NCI-H82 (cell line): Measurements from ENCODE around the gene AFF1.
A peak's percentile ranks its signal among the peaks of the same experiment; 100 is the strongest.

Experiments used
- DNase-seq: peaks from one replicate; lab custom pipeline; 2025; lab: John Stamatoyannopoulos, UW

AFF1 gene

DNA sequence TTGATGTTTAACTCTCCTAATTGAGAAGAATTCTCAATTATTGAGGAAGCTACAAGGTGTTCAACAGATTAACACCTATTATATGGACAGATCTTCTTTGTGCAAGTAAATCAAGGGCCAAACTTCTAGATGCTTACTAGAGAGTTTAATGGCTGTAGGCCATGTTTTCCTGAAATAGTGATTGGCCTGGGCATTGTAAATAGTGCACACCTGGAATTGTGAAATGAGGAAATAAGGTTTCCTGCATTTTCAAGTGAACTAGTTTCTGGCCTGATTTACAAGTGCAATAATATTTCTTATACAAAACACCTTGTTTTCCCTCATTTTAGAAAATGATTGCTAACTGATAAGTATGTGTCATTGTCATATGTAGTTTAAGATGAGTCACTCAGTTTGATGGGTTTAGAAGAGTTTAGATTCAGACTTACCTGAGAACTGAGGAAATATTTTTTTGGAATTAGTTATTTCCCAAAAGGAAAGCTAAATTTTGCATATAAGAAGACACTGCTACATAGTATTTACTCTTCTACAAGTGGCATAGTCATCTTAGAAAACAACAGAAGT, 21.2 kb downstream of the AFF1 start:
- no peak for DNase-seq

- DNase-seq: no peak
Observed at GRCh38 chr4:86957215-86957614, 22.4 kb downstream of the AFF1 start.

DNA sequence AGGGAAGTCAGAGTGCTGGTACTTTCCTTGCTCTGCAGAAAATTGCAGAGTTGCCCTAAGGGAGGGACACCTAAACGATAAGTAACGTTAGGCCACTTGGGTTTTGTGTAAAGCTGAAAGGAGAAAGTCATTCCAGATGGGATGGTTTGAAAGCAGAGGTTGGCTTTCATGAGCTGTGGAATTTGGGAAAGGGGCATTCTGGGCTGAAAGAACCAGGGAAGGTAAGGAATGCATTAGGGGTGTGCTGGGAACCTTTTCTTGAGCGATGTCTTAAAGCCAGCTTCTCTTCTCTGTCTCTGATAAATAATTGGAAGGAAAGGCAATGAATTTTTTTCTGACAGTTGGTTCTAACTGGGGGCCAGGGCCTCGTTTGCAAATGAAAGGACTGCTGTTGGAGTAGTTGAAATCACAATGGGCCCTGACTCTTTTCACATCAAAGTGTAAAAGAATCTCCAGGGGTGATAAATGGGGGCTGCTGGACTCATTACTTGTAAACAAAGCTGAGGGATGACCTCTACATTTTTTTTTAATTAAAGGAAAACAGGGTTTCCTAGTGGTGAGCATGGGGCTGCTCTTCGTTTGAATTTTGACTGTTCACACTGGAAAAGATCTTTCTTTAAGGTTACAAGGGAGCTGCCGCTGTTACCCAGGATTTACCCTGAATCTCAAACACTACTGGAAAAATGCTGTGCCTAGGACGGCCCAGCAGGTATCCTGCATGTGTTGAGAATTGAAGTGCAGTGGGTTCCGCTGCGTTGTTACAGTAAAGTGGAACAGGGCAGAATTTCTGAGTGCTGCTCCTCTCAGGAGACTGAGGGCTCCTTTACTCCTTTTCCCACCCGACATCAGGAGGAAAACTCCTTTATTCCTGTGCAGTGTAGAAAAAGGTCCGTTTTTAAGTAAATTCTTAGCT, 25.0 kb downstream of the AFF1 start:
- DNase-seq: no peak

GRCh38 chr4:86960557-86960961, 25.7 kb downstream of the AFF1 start:
- DNase-seq: peak; percentile 2

- DNase-seq: no peak
Observed at GRCh38 chr4:86961116-86961515, 26.3 kb downstream of the AFF1 start.

DNA sequence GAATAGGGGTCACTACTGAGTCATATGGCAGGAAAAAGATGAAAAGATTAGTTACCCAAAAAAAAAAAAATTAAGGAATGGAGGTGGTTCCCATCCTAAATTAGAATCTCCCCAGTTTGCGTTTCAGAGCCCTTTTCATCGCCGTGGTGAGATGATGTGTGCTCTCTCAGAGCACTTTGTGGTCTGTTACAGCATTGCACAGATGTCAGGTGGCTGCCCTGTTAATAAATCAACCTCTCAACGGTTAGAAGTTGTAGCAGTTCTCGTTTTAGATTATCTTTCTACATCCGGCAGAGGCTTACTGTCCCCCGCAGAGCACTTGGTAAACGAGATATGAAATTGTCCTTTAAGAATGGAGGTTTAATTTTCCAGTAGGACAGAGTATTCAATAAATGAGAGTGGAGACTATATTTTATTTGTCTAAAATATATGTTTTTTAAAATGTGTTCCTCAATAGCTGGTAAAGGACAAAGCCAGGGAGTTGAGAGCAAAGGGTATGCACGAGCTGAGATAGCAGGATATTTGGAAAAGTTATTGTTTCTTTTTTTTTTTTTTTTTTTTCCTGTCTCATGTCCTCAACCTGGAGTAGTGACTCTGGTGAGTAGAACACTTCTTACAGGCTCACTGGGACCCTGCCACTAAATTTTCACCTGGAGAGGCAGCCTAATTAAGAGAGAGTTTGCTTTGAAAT, 26.9 kb downstream of the AFF1 start:
- peak; percentile 76 for DNase-seq

DNA sequence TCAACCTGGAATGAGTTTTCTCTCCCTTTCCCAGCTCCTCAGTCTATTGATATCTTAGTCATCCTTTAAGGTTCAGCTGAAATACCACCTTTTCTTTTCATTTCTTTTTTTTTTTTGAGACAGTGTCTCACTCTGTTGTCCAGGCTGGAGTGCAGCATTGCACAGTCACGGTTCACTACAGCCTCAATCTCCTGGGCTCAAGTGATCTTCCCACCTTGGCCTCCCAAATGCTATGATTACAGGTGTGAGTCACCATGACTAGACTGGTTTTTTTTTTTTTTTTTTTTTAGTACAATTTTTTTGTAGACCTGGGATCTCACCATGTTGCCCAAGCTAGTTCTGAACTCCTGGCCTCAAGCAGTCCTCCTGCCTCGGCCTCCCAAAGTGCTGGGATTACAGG, 28.9 kb downstream of the AFF1 start:
- no peak for DNase-seq

DNA sequence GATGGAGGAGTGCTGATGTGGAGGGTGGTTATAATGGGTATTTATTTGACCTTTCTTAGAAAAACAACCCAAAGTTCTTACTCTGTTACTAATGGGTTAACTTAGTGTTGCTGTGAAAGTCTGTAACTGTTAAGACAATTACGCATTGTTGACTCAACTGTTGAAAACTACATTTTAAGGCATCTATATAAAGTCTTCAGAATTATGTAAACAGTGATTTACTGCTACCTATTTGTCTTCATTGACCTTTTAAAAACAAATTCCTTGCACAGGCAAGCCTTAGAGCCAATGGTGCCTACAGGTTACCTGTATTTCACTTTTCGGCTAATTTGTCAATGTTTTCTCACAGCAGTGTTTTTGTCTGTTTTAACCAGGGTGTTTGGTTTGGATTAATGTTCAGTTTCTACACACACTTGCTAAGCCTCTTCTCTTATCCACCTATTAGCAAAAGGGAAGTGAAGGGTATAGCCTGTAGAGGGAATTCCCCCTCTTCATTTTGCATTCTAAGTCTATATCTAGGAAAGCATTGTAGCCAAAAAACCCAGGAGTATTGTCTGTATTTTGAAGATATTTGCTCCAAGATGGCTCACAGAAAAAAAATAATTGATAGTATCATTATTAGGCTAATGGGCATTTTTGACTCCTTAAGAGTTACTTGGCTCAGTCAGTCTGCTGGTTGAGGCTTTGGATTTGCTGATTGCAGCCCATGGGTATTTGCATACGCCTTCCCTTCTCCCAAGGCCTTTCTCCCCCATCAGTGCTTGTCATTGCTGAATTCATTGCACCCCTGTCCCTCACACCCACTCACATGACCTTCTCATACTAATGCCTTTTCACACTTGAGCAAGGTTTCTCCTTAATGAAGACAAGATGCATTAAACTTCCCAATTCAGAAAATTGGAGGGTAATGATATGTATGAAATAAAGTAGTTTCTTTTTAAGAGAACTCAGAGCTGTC, 30.5 kb downstream of the AFF1 start:
- no peak for DNase-seq

DNA sequence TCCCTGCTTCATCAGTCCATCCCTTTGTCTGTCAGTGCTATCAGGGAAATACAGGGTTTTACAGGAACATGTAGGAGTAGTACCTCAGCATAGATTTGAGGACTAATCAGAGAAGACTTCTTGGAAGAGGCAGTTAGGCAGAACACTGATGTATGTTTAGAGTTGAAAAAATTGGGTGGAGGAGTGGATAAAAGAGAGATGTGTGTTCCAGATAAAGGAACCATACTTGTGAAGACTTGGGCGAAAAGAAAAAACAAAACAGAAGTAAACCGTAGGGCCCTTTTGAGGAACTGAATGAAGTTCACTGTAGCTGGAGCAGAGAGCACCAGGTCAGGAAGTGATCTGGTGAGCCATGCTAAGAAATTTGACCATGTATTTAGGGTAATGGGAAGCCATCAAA, 32.3 kb downstream of the AFF1 start:
- DNase-seq: no peak

DNA sequence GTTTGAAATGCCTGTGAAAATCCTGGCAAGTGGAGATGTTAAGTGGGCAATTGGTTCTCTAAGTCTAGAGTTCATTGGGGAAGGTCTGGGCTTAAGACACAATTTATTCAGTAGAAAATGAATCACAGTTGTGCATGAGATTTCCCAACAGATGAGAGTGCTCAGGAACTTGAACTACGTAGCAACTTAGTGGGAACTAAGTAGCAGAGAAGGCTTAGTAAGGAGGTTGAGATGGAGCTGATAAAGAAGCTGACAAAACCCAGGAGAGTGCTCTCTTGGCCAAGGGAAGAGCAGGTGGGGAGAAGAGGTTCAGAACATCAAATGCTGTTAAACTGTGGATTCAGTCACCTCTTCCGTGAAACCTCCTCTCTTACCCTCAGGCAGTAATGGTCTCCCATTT, 33.0 kb downstream of the AFF1 start:
- DNase-seq: no peak

DNA sequence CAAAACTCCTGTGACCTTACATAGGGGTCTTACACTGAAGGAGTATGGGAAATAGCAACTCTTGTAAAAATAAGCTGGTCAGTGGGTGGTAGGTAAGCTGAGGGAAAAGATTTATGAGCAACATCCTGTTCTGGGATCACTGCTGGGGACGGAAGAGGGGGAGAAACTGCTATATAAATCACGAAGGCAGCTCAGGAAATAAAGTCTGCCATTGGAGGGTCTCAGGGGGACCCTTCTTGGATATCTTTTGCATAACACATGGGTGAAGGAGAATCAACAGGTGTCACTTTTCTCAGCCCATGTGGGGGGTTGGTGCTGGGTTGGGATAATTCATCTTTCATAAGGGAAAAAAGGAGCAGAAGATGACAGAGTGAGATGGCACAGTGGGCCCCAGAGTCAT, 33.7 kb downstream of the AFF1 start:
- DNase-seq: no peak

DNA sequence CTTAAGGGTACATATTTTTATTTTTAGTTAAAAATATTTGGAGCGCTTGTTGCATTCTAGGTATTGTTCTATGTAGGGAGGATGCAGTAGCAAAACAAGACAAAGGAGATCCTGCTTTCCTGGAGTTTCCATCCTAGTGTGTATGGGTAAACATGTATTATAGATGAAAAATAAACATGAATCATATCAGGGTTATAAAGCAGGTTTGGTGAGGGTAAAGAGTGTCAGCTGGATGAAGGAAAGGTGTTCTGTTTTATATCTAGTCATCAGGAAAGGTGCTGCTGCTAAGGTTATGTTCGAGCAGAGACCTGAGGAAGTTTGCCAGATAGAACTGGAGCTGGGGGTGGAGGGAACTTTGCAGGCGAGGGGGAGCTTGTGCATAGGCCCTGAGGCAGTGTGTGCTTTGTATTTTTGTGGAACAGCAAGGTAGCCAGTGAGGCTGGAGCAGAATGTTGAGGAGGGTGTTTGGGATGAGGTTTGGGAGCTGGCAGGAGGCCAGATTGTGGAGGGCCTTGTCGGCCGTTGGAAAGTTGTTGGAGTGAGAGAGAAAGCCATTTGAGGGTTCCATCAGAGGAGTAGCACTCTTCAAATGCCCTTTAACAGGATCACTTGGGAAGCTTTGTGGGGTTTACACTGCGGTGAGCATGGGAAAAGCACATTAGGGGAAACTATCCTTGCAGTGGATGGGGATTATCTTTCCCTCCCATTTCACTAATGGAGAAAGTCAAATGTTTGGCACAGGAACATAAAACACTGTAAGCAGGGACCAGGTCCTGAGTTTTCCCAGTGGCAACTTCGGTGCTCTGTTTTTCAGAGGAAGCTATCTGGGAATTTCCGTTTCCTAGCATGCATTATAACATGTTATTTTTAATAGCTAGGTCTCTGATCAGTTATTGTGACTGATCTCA, 35.9 kb downstream of the AFF1 start:
- peak; percentile 96 for DNase-seq

- no peak for DNase-seq
Observed at GRCh38 chr4:86971355-86971683, 36.5 kb downstream of the AFF1 start.

- DNase-seq: peak; percentile 53
Observed at GRCh38 chr4:86972997-86973396, 38.2 kb downstream of the AFF1 start.

DNA sequence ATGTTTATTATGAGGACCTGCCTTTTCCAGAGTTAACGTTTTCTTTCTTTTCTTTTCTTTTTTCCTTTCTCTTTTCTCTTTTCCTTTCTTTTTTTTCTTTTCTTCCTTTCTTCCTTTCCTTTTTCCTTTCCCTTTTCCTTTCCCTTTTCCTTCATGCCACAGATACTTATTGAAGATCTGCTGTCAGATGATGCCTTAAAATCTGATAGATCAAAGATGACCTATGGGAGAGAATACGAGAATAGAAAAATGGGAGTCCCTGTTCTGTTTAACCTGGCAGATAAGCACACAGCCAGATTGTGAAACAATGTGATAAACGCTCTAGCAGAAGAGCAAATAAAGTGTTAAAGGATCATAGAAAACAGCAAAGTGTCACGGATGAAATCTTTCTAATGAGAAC, 38.9 kb downstream of the AFF1 start:
- no peak for DNase-seq

DNA sequence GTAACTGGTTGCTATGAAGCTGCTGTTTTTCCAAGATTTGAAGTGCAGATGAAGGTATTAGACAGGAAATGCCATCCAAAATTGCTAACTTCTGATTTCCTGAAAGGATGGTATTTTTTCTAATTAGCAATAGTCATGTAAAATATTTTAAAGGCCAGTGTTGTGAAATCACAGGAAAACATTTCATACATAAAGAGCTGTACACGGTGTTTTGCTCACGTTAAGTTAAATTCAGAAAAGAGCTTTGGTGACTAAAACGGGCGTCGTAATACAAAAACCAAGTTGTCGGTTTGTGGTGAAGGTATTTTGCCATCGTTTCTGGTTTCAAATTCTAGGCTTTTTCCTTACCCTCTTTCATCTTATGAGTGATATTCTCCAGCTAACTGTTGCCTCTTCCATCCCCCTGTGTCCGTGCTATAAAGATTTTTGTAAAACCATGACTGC, 39.8 kb downstream of the AFF1 start:
- no peak for DNase-seq

GRCh38 chr4:86975927-86976326, 41.1 kb downstream of the AFF1 start:
- no peak for DNase-seq

GRCh38 chr4:86976801-86977485, 42.1 kb downstream of the AFF1 start:
- no peak for DNase-seq

DNA sequence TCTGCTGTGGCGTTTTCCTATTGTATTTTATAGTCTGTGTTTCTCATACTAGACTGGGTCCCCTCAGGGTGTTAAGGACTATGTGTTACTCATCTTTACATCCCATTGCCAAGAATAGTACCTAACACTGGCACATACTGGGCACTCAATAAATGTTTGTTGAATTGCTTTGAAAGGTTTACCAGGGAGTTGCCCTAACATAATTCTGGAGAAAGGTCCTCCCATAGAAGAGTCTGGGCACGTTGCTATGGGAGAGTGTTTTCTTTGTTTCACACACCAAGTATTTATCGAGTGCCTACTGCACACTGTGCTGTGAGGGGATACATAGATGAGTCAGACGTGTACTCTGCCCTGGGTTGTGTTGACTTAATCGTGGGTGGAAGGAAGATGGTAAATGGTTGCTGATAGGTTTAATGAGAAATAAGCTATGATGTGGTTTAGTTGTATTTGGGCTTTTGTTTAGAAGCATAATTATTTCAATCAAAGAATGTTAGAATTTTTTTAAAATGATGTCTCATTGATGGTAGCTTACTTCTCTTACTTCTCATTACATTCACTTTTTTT, 42.9 kb downstream of the AFF1 start:
- DNase-seq: no peak

DNA sequence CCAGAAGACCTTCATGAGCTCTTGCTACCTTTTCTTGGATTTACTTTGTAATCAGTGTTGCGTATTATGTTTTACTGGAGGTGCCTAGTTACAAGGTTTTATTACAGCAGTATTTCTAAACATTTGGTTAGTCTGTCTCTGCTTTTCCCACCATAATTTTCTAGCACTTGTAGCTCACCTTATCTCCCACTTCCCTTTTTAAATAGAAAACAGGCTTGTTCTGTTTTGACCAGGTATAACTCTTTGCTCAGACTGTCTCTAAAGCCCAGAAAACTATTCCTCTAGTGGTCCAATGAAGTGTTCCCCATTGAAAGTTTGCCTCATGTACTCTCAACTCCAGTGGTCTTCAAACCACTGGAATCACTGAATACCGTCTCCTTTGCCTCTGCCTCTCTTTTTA, 43.9 kb downstream of the AFF1 start:
- DNase-seq: no peak
